GM12878 (cell line): ENCODE data around the gene FTH1. TPM values are rescaled to one million over a fixed set of nuclear protein-coding genes. Genes with fewer than 3 reads are reported as not detected.

Experiments
- ATAC-seq: fragments of 200-7000 bp; cut with Tn5 transposase; 3 replicates; pipeline ENCODE4 v1.9.1; 2020; ENCODE audit warnings: mild to moderate bottlenecking, moderate library complexity
- BruUV-seq: library from RNA; stranded (reverse); fragments of 400-500 nt; replicated peaks from 2 replicates; lab custom pipeline; 2021; lab: Mats Ljungman, UMichigan
- CTCF ChIA-PET: fragments of 300-600 bp; sonication (Branson Sonifier 250); formaldehyde crosslinking; extraction: SDS; loops from one replicate; lab custom pipeline; 2021; ENCODE audit warnings: inconsistent platforms; lab: Yijun Ruan, JAX
- POLR2A ChIA-PET: fragments of 350-600 bp; formaldehyde crosslinking; extraction: SDS; loops from one replicate; lab custom pipeline; 2021; ENCODE audit warnings: inconsistent platforms; lab: Charles Lee
- RAD21 ChIA-PET: fragments of 300-600 bp; sonication (Branson Sonifier 250); formaldehyde crosslinking; loops from one replicate; lab custom pipeline; 2023; ENCODE audit warnings: antibody characterized with exemption; ENCODE audit not compliant: unreplicated experiment; lab: Charles Lee
- SMC1A ChIA-PET: fragments of 300-600 bp; sonication (Branson Sonifier 250); formaldehyde crosslinking; loops from one replicate; lab custom pipeline; 2023; ENCODE audit not compliant: unreplicated experiment, uncharacterized antibody; lab: Charles Lee
- DNase-seq: peaks from one replicate; pipeline ENCODE4 v3.0.0-alpha.2; 2011; ENCODE audit warnings: low read depth, low spot score
- FAIRE-seq: peaks from 3 replicates; lab custom pipeline; 2011; peaks lifted over from hg19 to GRCh38; lab: Jason Lieb, UNC
- H2AFZ ChIP-seq: 2 replicates; pipeline ENCODE4 v1.6.0; 2011; ENCODE audit warnings: low read depth, low read length, control low read depth; ENCODE audit not compliant: control insufficient read depth
- H3K27ac ChIP-seq: 2 replicates; pipeline ENCODE4 v1.5.1; 2011; ENCODE audit warnings: control low read depth; ENCODE audit not compliant: control insufficient read depth, insufficient read depth
- H3K27me3 ChIP-seq, 2 experiments: replicated peaks in 1 of 2; 2 replicates each; pipeline versions ENCODE4 v1.6.0 to v1.6.1; 2011; ENCODE audit warnings: low read length in 1 of 2; ENCODE audit not compliant: control insufficient read depth in 2 of 2, insufficient read depth in 2 of 2
- H3K36me3 ChIP-seq, 2 experiments: 2 replicates each; pipeline ENCODE4 v1.5.1; 2011; ENCODE audit warnings: low read length in 1 of 2; ENCODE audit not compliant: control insufficient read depth in 2 of 2, insufficient read depth in 2 of 2
- H3K4me1 ChIP-seq: 2 replicates; pipeline ENCODE4 v1.6.1; 2011; ENCODE audit warnings: mild to moderate bottlenecking, low read length, moderate library complexity, mixed read lengths; ENCODE audit not compliant: control insufficient read depth, insufficient read depth
- H3K4me2 ChIP-seq: 2 replicates; pipeline ENCODE4 v1.6.0; 2011; ENCODE audit warnings: control low read depth; ENCODE audit not compliant: control insufficient read depth, insufficient read depth
- H3K4me3 ChIP-seq: fragments of 200-600 bp; sonication (generic); 2 replicates; pipeline ENCODE4 v1.5.1; 2016
- H3K79me2 ChIP-seq: 2 replicates; pipeline ENCODE4 v1.6.0; 2011; ENCODE audit warnings: low read length; ENCODE audit not compliant: control insufficient read depth, insufficient read depth
- H3K9ac ChIP-seq: 2 replicates; pipeline ENCODE4 v1.8.0; 2011; ENCODE audit warnings: low read length, control low read depth, mixed read lengths; ENCODE audit not compliant: control insufficient read depth, insufficient read depth
- H3K9me3 ChIP-seq: replicated peaks from 3 replicates; pipeline ENCODE4 v1.5.1; 2011; ENCODE audit warnings: mild to moderate bottlenecking, low read length; ENCODE audit not compliant: control insufficient read depth, insufficient read depth
- H4K20me1 ChIP-seq: 2 replicates; pipeline ENCODE4 v1.6.0; 2011; ENCODE audit not compliant: control insufficient read depth, insufficient read depth
- IKZF1 ChIP-seq: fragments of 450-650 bp; conservative IDR thresholded peaks from 2 replicates; pipeline ENCODE4 v1.6.1; 2017; ENCODE audit warnings: antibody characterized with exemption, mild to moderate bottlenecking
- JUND ChIP-seq: IDR thresholded peaks from 2 replicates; pipeline ENCODE4 v1.6.1; 2012; ENCODE audit warnings: low read depth, mild to moderate bottlenecking, low read length, improper control_type of control experiment, moderate library complexity
- POLR2AphosphoS2 ChIP-seq: IDR thresholded peaks from 2 replicates; pipeline ENCODE4 v1.6.1; 2011; ENCODE audit warnings: low read depth, mild to moderate bottlenecking, low read length, improper control_type of control experiment, moderate library complexity
- RAD21 ChIP-seq: IDR thresholded peaks from 2 replicates; pipeline ENCODE4 v1.6.1; 2011; ENCODE audit warnings: mild to moderate bottlenecking, low read depth, low read length, moderate library complexity; ENCODE audit not compliant: insufficient read depth
- RB1 ChIP-seq: fragments of 450-650 bp; formaldehyde crosslinking; IDR thresholded peaks from 2 replicates; pipeline ENCODE4 v1.6.1; 2017; ENCODE audit warnings: mild to moderate bottlenecking, borderline replicate concordance
- SMARCA5 ChIP-seq: fragments of 450-650 bp; IDR thresholded peaks from 2 replicates; pipeline ENCODE4 v1.6.1; 2017; ENCODE audit warnings: mild to moderate bottlenecking
- SUPT20H ChIP-seq: IDR thresholded peaks from 2 replicates; pipeline ENCODE4 v1.6.1; 2011; ENCODE audit warnings: low read depth, mild to moderate bottlenecking, low read length, moderate library complexity, borderline replicate concordance; ENCODE audit not compliant: control insufficient read depth
- TBL1XR1 ChIP-seq: IDR thresholded peaks from 2 replicates; pipeline ENCODE4 v1.6.1; 2012; ENCODE audit warnings: low read depth, low read length, improper control_type of control experiment
- WGBS: methylation state at CpG from one replicate; pipeline ENCODE4 v1.1.6; 2016; ENCODE audit warnings: low lambda C conversion rate; ENCODE audit not compliant: insufficient replicate concordance, insufficient coverage; ENCODE audit errors: missing lambda C conversion rate; 5-methylcytosine and 5-hydroxymethylcytosine counted together
- in situ Hi-C: fragments of 300-500 bp; cut with MboI; formaldehyde crosslinking; loops from 9 replicates; pipeline ENCODE4 v1.14.3; 2018; ENCODE audit warnings: mixed read lengths
- intact Hi-C: fragments of 100-400 bp; cut with micrococcal nuclease; formaldehyde crosslinking; loops from one replicate; pipeline ENCODE4 v1.14.2; 2022; ENCODE audit not compliant: unreplicated experiment
- polyA plus RNA-seq, 11 experiments: library from polyadenylated mRNA; depleted of rRNA in 4 of 11; unstranded in 6 of 11; stranded (reverse) in 5 of 11; fragments of >200 nt; fragmentation: Nextera tagmentation in 4 of 11; fragmentation: Illumina TruSeq in 1 of 11; extraction: Ambion mirVana in 4 of 11; extraction: Trizol in 1 of 11; gene quantifications; 1 replicate in 1 of 11; 2 replicates in 10 of 11; pipeline versions ENCODE4 v1.2.1 to v1.2.3, GENCODE V29; 2011 to 2016; ENCODE audit warnings: inconsistent platforms in 2 of 11, missing spikeins in 2 of 11, low read depth in 1 of 11
- total RNA-seq, 4 experiments: library from RNA; depleted of rRNA in 3 of 4; stranded (reverse); fragments of >200 nt in 3 of 4; fragmentation: Illumina TruSeq in 1 of 4; extraction: Trizol in 1 of 4; gene quantifications; 2 replicates each; pipeline versions ENCODE4 v1.2.1 to v1.2.3, GENCODE V29; 2013 to 2021
- TF ChIP-seq, protein P1 (sequence below): IDR thresholded peaks from 2 replicates; pipeline ENCODE4 v1.6.1; 2012; ENCODE audit warnings: improper control_type of control experiment, low read depth, low read length; ENCODE audit not compliant: insufficient replicate concordance
- TF ChIP-seq, protein P2 (sequence below): fragments of 450-650 bp; IDR thresholded peaks from 2 replicates; pipeline ENCODE4 v1.6.1; 2017; ENCODE audit warnings: low read depth, mild to moderate bottlenecking, moderate library complexity

The FTH1 gene
- total and polyA plus RNA-seq, 10 of the 15 experiments (the other 5 are each of a cell fraction or from before 2014, with no cell fraction given): 289 to 4,154 (median 960) TPM

DNA sequence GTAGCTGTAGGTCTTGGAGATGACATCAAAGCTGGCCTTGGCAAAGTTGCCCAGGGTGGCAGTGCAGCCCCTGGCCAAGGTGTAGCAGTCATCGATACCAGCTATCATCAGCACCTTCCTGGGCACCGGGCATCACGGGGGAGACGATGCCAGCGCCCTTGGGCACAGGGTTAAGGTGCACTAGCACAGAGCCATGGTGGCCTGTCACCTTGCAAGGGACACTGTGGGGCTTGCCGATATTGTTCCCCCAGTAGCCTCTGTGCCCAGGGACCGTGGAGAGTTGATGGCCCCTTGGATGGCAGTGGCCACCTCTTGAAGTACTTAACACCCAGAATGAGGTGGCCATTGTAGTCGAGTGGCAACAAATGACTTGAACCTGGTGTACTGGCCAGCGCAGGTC is 44.4 kb upstream of the FTH1 start:
- TF ChIP-seq RAD21 (no peak), SMARCA5 (no peak), SUPT20H (no peak), RB1 (no peak), TBL1XR1 (no peak), IKZF1 (no peak), JUND (no peak), POLR2AphosphoS2 (no peak)
- TF ChIP-seq, protein P1, sequence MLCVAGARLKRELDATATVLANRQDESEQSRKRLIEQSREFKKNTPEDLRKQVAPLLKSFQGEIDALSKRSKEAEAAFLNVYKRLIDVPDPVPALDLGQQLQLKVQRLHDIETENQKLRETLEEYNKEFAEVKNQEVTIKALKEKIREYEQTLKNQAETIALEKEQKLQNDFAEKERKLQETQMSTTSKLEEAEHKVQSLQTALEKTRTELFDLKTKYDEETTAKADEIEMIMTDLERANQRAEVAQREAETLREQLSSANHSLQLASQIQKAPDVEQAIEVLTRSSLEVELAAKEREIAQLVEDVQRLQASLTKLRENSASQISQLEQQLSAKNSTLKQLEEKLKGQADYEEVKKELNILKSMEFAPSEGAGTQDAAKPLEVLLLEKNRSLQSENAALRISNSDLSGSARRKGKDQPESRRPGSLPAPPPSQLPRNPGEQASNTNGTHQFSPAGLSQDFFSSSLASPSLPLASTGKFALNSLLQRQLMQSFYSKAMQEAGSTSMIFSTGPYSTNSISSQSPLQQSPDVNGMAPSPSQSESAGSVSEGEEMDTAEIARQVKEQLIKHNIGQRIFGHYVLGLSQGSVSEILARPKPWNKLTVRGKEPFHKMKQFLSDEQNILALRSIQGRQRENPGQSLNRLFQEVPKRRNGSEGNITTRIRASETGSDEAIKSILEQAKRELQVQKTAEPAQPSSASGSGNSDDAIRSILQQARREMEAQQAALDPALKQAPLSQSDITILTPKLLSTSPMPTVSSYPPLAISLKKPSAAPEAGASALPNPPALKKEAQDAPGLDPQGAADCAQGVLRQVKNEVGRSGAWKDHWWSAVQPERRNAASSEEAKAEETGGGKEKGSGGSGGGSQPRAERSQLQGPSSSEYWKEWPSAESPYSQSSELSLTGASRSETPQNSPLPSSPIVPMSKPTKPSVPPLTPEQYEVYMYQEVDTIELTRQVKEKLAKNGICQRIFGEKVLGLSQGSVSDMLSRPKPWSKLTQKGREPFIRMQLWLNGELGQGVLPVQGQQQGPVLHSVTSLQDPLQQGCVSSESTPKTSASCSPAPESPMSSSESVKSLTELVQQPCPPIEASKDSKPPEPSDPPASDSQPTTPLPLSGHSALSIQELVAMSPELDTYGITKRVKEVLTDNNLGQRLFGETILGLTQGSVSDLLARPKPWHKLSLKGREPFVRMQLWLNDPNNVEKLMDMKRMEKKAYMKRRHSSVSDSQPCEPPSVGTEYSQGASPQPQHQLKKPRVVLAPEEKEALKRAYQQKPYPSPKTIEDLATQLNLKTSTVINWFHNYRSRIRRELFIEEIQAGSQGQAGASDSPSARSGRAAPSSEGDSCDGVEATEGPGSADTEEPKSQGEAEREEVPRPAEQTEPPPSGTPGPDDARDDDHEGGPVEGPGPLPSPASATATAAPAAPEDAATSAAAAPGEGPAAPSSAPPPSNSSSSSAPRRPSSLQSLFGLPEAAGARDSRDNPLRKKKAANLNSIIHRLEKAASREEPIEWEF: no peak
- TF ChIP-seq, protein P2, sequence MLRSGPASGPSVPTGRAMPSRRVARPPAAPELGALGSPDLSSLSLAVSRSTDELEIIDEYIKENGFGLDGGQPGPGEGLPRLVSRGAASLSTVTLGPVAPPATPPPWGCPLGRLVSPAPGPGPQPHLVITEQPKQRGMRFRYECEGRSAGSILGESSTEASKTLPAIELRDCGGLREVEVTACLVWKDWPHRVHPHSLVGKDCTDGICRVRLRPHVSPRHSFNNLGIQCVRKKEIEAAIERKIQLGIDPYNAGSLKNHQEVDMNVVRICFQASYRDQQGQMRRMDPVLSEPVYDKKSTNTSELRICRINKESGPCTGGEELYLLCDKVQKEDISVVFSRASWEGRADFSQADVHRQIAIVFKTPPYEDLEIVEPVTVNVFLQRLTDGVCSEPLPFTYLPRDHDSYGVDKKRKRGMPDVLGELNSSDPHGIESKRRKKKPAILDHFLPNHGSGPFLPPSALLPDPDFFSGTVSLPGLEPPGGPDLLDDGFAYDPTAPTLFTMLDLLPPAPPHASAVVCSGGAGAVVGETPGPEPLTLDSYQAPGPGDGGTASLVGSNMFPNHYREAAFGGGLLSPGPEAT: no peak
- TF ChIP-seq, all 136 proteins: peak for 0
- Histone ChIP-seq H3K4me1 (peaks cover 6% of the 10 kb centered on the region), H3K9me3 (no peaks in the 10 kb centered on the region; the same call in 1 of the 3 replicates), H3K9ac (no peak overlapping the region), H2AFZ (no peak overlapping the region), H4K20me1 (no peaks in the 10 kb centered on the region), H3K27ac (no peak overlapping the region), H3K79me2 (no peaks in the 10 kb centered on the region), H3K36me3 (no peaks in the 10 kb centered on the region), H3K4me2 (no peak overlapping the region), H3K4me3 (no peak overlapping the region), H3K27me3 (no peaks in the 10 kb centered on the region)
- no TSS peak for BruUV-seq
- POLR2A ChIA-PET: no interaction called here
- CTCF ChIA-PET: interaction anchor here (1.6 kb wide), 1 partner anchor 113 kb away, joined by 4 read pairs; no protein-coding TSS in a partner anchor
- no peak for DNase-seq
- RAD21 ChIA-PET: interaction anchor here (1.1 to 1.2 kb wide), 2 partner anchors 70 to 114 kb away, joined by 3 to 4 read pairs; no protein-coding TSS in a partner anchor
- no peak for ATAC-seq
- 53% methylated on average over 9 of the region's 9 CpGs for WGBS
- FAIRE-seq: no peak
- intact Hi-C loops: no loop called here
- in situ Hi-C loops: no loop called here
- SMC1A ChIA-PET: no interaction called here
